Endothelial cell (in vitro differentiated cells): ENCODE results near the gene PEBP1. TPM values are rescaled to one million over a fixed set of nuclear protein-coding genes. Genes with fewer than 3 reads are reported as not detected.

Source experiments
- DNase-seq: peaks from one replicate; pipeline ENCODE4 v3.0.0; 2021; ENCODE audit warnings: low spot score
- H3K27ac Mint-ChIP-seq: one replicate; pipeline ENCODE4 v1.8.0; 2021; ENCODE audit warnings: mixed read lengths, inconsistent platforms; ENCODE audit not compliant: unreplicated experiment
- H3K27me3 Mint-ChIP-seq: one replicate; pipeline ENCODE4 v1.8.0; 2021; ENCODE audit warnings: mild to moderate bottlenecking, moderate library complexity, mixed read lengths, inconsistent platforms; ENCODE audit not compliant: unreplicated experiment
- H3K36me3 Mint-ChIP-seq: one replicate; pipeline ENCODE4 v1.8.0; 2021; ENCODE audit warnings: mild to moderate bottlenecking, low read depth, mixed read lengths, inconsistent platforms; ENCODE audit not compliant: unreplicated experiment
- H3K4me1 Mint-ChIP-seq: one replicate; pipeline ENCODE4 v1.8.0; 2021; ENCODE audit warnings: mild to moderate bottlenecking, mixed read lengths, inconsistent platforms; ENCODE audit not compliant: unreplicated experiment
- H3K4me3 Mint-ChIP-seq: one replicate; pipeline ENCODE4 v1.8.0; 2021; ENCODE audit warnings: mild to moderate bottlenecking, mixed read lengths, inconsistent platforms; ENCODE audit not compliant: unreplicated experiment
- H3K9me3 Mint-ChIP-seq: one replicate; pipeline ENCODE4 v1.8.0; 2021; ENCODE audit warnings: mixed read lengths, inconsistent platforms; ENCODE audit not compliant: unreplicated experiment
- CTCF ChIP-seq: fragments of 200-600 bp; sonication (generic); IDR thresholded peaks from one replicate; pipeline ENCODE4 v1.5.0; 2021; ENCODE audit warnings: antibody characterized with exemption; ENCODE audit not compliant: unreplicated experiment
- total RNA-seq: library from RNA; stranded (reverse); fragmentation: NEBNext Ultra II Directional; extraction: Animal tissue kit (Norgen Biotek cat#: 25700); gene quantifications from one replicate; pipeline ENCODE4 v1.2.1, GENCODE V29; 2021; ENCODE audit not compliant: unreplicated experiment

Gene PEBP1
- total RNA-seq, 1 donor from 2014 or later = 138 TPM

GRCh38 chr12:118175823-118176447 is 40.0 kb downstream of the PEBP1 start:
- H3K36me3 Mint-ChIP-seq = peaks cover 14% of the 10 kb centered on the region
- no peak overlapping the region for H3K27ac Mint-ChIP-seq
- H3K9me3 Mint-ChIP-seq = no peaks in the 10 kb centered on the region
- no peaks in the 10 kb centered on the region for H3K27me3 Mint-ChIP-seq
- no peak for TF ChIP-seq CTCF
- no peak overlapping the region for H3K4me3 Mint-ChIP-seq
- DNase-seq = no peak
- H3K4me1 Mint-ChIP-seq = no peaks in the 10 kb centered on the region

GRCh38 chr12:118183155-118183554 is 47.2 kb downstream of the PEBP1 start:
- no peak for TF ChIP-seq CTCF
- H3K4me1 Mint-ChIP-seq = no peaks in the 10 kb centered on the region
- H3K9me3 Mint-ChIP-seq = no peaks in the 10 kb centered on the region
- H3K27ac Mint-ChIP-seq = peak overlapping the region; percentile 14
- DNase-seq = no peak
- peaks cover 1% of the 10 kb centered on the region for H3K27me3 Mint-ChIP-seq
- no peak overlapping the region for H3K4me3 Mint-ChIP-seq
- H3K36me3 Mint-ChIP-seq = peaks cover 8% of the 10 kb centered on the region

- H3K4me1 Mint-ChIP-seq = peaks cover 2% of the 10 kb centered on the region
- peaks cover 1% of the 10 kb centered on the region for H3K27me3 Mint-ChIP-seq
- H3K27ac Mint-ChIP-seq = no peak overlapping the region
- DNase-seq = no peak
- H3K9me3 Mint-ChIP-seq = no peaks in the 10 kb centered on the region
- TF ChIP-seq CTCF = no peak
- H3K36me3 Mint-ChIP-seq = peaks cover 8% of the 10 kb centered on the region
- no peak overlapping the region for H3K4me3 Mint-ChIP-seq
These were observed 47.8 kb downstream of the PEBP1 start for GRCh38 chr12:118183711-118184110.

- Mint-ChIP-seq H3K4me1 (peaks cover 13% of the 10 kb centered on the region), H3K27me3 (peaks cover 3% of the 10 kb centered on the region), H3K36me3 (peaks cover 4% of the 10 kb centered on the region), H3K27ac (no peak overlapping the region), H3K9me3 (no peaks in the 10 kb centered on the region), H3K4me3 (no peak overlapping the region)
- DNase-seq = no peak
- no peak for TF ChIP-seq CTCF
These were observed 49.9 kb downstream of the PEBP1 start for GRCh38 chr12:118185602-118186397.

GRCh38 chr12:118187751-118188435 is 52.0 kb downstream of the PEBP1 start:
- peaks cover 13% of the 10 kb centered on the region for H3K4me1 Mint-ChIP-seq
- no peak for TF ChIP-seq CTCF
- no peaks in the 10 kb centered on the region for H3K36me3 Mint-ChIP-seq
- H3K9me3 Mint-ChIP-seq = no peaks in the 10 kb centered on the region
- no peak overlapping the region for H3K4me3 Mint-ChIP-seq
- no peak overlapping the region for H3K27ac Mint-ChIP-seq
- no peak for DNase-seq
- peaks cover 3% of the 10 kb centered on the region for H3K27me3 Mint-ChIP-seq
